ENCODE measurements around the gene ATXN1.
"Not testable (repeated sequence)": the region's sequence is repeated elsewhere in the genome, so short reads cannot be mapped to it uniquely, and the experiment has no call there.

ATXN1 gene

GRCh38 chr6:16400248-16400760, 361.0 kb downstream of the ATXN1 start:
- DNase-seq: no peak

GRCh38 chr6:16399695-16400094, 361.6 kb downstream of the ATXN1 start:
- DNase-seq: no peak

- DNase-seq: no peak
Measured at GRCh38 chr6:16399158-16399557, 362.1 kb downstream of the ATXN1 start.

GRCh38 chr6:16398587-16398986, 362.7 kb downstream of the ATXN1 start:
- no peak for DNase-seq

GRCh38 chr6:16397623-16398022, 363.6 kb downstream of the ATXN1 start:
- no peak for DNase-seq

GRCh38 chr6:16396497-16397319, 364.6 kb downstream of the ATXN1 start:
- DNase-seq: no peak

GRCh38 chr6:16394632-16395031, 366.6 kb downstream of the ATXN1 start:
- DNase-seq: no peak

- no peak for DNase-seq
Measured at GRCh38 chr6:16393326-16393725, 367.9 kb downstream of the ATXN1 start.

GRCh38 chr6:16392010-16392409, 369.2 kb downstream of the ATXN1 start:
- DNase-seq: no peak

- DNase-seq: no peak
Measured at GRCh38 chr6:16391451-16391912, 369.8 kb downstream of the ATXN1 start.

GRCh38 chr6:16390909-16391450, 370.3 kb downstream of the ATXN1 start:
- DNase-seq: not testable (repeated sequence)

GRCh38 chr6:16389642-16390041, 371.6 kb downstream of the ATXN1 start:
- DNase-seq: no peak

GRCh38 chr6:16388488-16388887, 372.8 kb downstream of the ATXN1 start:
- no peak for DNase-seq

- no peak for DNase-seq
Measured at GRCh38 chr6:16386057-16386456, 375.2 kb downstream of the ATXN1 start.

- DNase-seq: no peak
Measured at GRCh38 chr6:16383607-16384206, 377.6 kb downstream of the ATXN1 start.

GRCh38 chr6:16381968-16382367, 379.3 kb downstream of the ATXN1 start:
- not testable (repeated sequence) for DNase-seq

GRCh38 chr6:16380220-16380809, 380.9 kb downstream of the ATXN1 start:
- DNase-seq: no peak

GRCh38 chr6:16378360-16378759, 382.9 kb downstream of the ATXN1 start:
- not testable (repeated sequence) for DNase-seq

GRCh38 chr6:16377470-16377869, 383.8 kb downstream of the ATXN1 start:
- DNase-seq: no peak

GRCh38 chr6:16375843-16376242, 385.4 kb downstream of the ATXN1 start:
- no peak for DNase-seq

- DNase-seq: no peak
Measured at GRCh38 chr6:16375206-16375605, 386.1 kb downstream of the ATXN1 start.

- DNase-seq: no peak
Measured at GRCh38 chr6:16374461-16375200, 386.6 kb downstream of the ATXN1 start.

GRCh38 chr6:16374016-16374415, 387.2 kb downstream of the ATXN1 start:
- DNase-seq: no peak
